Measurements from ENCODE around the gene SMARCC1. TPM values are rescaled to one million over a fixed set of nuclear protein-coding genes. Genes with fewer than 3 reads are reported as not detected.

The SMARCC1 gene
- total RNA-seq, 3 donors from 2014 or later, result 27.4 to 63.2 (median 61.9) TPM

DNA sequence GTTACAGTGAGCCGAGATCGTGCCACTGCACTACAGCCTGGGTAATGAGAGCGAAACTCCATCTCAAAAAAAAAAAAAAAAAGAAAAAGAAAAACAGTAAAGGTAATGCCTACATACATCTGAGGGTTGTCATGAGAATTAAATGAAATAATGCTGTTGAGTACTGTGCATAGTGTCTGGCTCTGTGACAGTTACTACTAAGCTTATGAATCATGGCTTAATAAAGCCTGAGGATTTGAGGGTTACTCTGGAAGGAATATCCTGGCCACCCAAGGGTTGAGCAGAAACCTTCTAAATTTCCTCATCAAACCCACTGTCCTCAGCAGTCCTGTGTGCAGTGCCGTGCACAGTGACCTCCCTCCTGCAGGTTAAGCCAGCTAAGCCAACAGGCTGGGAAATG lies 241.4 kb downstream of the SMARCC1 start:
- intact Hi-C loops (cut with DNase I; ENCODE audit: low total_unique reads), result no loop called here
- no peak for TF ChIP-seq POLR2AphosphoS5 (IDR thresholded peaks at IDR 0.05)
- TF ChIP-seq, protein P1, sequence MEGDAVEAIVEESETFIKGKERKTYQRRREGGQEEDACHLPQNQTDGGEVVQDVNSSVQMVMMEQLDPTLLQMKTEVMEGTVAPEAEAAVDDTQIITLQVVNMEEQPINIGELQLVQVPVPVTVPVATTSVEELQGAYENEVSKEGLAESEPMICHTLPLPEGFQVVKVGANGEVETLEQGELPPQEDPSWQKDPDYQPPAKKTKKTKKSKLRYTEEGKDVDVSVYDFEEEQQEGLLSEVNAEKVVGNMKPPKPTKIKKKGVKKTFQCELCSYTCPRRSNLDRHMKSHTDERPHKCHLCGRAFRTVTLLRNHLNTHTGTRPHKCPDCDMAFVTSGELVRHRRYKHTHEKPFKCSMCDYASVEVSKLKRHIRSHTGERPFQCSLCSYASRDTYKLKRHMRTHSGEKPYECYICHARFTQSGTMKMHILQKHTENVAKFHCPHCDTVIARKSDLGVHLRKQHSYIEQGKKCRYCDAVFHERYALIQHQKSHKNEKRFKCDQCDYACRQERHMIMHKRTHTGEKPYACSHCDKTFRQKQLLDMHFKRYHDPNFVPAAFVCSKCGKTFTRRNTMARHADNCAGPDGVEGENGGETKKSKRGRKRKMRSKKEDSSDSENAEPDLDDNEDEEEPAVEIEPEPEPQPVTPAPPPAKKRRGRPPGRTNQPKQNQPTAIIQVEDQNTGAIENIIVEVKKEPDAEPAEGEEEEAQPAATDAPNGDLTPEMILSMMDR (IDR thresholded peaks at IDR 0.05), result no peak
- no peak for TF ChIP-seq POLR2A (IDR thresholded peaks at IDR 0.05)
- Histone ChIP-seq H3K27ac (no peak overlapping the region), H3K36me3 (no peaks in the 10 kb centered on the region), H3K9me3 (no peaks in the 10 kb centered on the region), H3K4me3 (no peak overlapping the region), H3K4me1 (no peaks in the 10 kb centered on the region), H3K27me3 (no peaks in the 10 kb centered on the region)
- no peak for DNase-seq (ENCODE audit: low spot score in 2 of 2)

DNA sequence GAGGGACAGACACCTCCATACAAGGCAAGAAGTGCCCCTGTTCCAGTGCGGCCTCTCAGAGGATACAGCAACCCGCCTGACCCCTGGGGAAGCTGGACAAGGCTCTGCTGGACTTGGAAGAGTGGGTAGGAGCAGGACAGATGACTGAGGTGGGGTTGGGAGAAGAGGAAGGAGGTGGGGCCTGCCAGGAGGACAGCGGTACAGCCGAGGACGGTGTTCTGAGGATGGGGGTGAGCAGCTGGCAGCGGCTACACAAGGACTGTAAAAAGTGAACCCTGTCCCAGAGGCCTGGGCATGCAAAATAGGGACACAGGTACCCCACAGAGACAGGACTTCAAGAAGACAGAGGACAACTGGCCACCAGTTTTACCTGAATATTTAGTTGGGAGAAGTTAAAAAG lies 244.7 kb downstream of the SMARCC1 start:
- no peak for DNase-seq (ENCODE audit: low spot score in 2 of 2)
- H3K36me3 ChIP-seq, result no peaks in the 10 kb centered on the region
- intact Hi-C loops (cut with DNase I; ENCODE audit: low total_unique reads), result no loop called here

GRCh38 chr3:47536221-47536891 lies 245.3 kb downstream of the SMARCC1 start:
- intact Hi-C loops (cut with DNase I; ENCODE audit: low total_unique reads), result no loop called here
- H3K4me1 ChIP-seq, result no peaks in the 10 kb centered on the region
- no peak for TF ChIP-seq POLR2AphosphoS5 (IDR thresholded peaks at IDR 0.05)
- TF ChIP-seq, protein P1 (IDR thresholded peaks at IDR 0.05), result no peak
- TF ChIP-seq POLR2A (IDR thresholded peaks at IDR 0.05), result no peak
- no peaks in the 10 kb centered on the region for H3K9me3 ChIP-seq
- H3K4me3 ChIP-seq, result no peak overlapping the region
- no peak overlapping the region for H3K27ac ChIP-seq
- no peaks in the 10 kb centered on the region for H3K36me3 ChIP-seq
- DNase-seq (ENCODE audit: low spot score in 2 of 2), result no peak
- no peaks in the 10 kb centered on the region for H3K27me3 ChIP-seq

More for the DNA sequence above, 244.7 kb downstream of the SMARCC1 start:
- Histone ChIP-seq H3K9me3 (no peaks in the 10 kb centered on the region), H3K4me3 (no peak overlapping the region), H3K4me1 (no peaks in the 10 kb centered on the region), H3K27ac (no peak overlapping the region), H3K27me3 (no peaks in the 10 kb centered on the region)
- TF ChIP-seq POLR2AphosphoS5 (IDR thresholded peaks at IDR 0.05), result no peak
- no peak for TF ChIP-seq POLR2A (IDR thresholded peaks at IDR 0.05)
- TF ChIP-seq, protein P1 (IDR thresholded peaks at IDR 0.05), result no peak

Other genes with a start within 250 kb of the SMARCC1 start
- under 1 TPM; 0.44 to 0.98 (median 0.96) TPM for gene CSPG5, start 203.0 kb downstream of the SMARCC1 start, total RNA-seq
- 10 to 100 TPM; 46.4 to 72.4 (median 68.1) TPM for gene DHX30, start 21.2 kb upstream of the SMARCC1 start, total RNA-seq
- 100 to 1,000 TPM in 1 of 3 donors, 10 to 100 TPM in 2; 72.0 to 167 (median 99.0) TPM for gene MAP4, start 234.5 kb upstream of the SMARCC1 start, total RNA-seq